PFSK-1 (cell line): Measurements from ENCODE around the gene POC5.

Experiments
- POLR2AphosphoS5 ChIP-seq: IDR thresholded peaks from 2 replicates; pipeline ENCODE4 v1.6.1; 2012; ENCODE audit warnings: low read depth, mild to moderate bottlenecking, control low read depth, low read length, moderate library complexity
- TAF1 ChIP-seq: IDR thresholded peaks from 2 replicates; pipeline ENCODE4 v1.6.1; 2012; ENCODE audit warnings: low read length, control low read depth, borderline replicate concordance; ENCODE audit not compliant: insufficient read depth
- TF ChIP-seq, protein P1 (sequence below), 2 experiments: IDR thresholded peaks; 2 replicates each; pipeline versions ENCODE4 v1.6.1 to v1.8.0; 2011 to 2012; ENCODE audit warnings: low read depth in 2 of 2, low read length in 2 of 2, control low read depth in 1 of 2, inconsistent platforms in 1 of 2, mild to moderate bottlenecking in 1 of 2, moderate library complexity in 1 of 2; ENCODE audit not compliant: insufficient read depth in 1 of 2

DNA sequence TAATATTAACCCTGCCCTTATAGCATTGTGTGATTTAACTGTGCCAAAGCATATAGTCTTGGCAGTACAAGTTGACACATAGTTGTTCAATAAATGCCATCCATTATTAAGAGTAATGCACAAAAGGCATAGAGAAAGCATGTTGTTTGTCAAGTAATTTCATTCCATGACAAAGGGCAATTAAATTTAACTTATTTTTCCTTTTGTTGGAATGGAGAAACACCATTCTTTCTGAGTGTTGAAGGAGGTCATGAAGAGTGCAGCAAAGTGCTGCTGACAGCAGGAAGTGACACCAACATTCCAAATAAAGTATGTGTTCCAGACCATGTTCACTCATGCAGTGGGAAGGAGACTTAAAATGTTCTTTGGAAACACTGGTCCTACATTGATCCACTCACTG is 76.8 kb downstream of the POC5 start:
- TF ChIP-seq POLR2AphosphoS5 (no peak), TAF1 (no peak)
- TF ChIP-seq, protein P1, sequence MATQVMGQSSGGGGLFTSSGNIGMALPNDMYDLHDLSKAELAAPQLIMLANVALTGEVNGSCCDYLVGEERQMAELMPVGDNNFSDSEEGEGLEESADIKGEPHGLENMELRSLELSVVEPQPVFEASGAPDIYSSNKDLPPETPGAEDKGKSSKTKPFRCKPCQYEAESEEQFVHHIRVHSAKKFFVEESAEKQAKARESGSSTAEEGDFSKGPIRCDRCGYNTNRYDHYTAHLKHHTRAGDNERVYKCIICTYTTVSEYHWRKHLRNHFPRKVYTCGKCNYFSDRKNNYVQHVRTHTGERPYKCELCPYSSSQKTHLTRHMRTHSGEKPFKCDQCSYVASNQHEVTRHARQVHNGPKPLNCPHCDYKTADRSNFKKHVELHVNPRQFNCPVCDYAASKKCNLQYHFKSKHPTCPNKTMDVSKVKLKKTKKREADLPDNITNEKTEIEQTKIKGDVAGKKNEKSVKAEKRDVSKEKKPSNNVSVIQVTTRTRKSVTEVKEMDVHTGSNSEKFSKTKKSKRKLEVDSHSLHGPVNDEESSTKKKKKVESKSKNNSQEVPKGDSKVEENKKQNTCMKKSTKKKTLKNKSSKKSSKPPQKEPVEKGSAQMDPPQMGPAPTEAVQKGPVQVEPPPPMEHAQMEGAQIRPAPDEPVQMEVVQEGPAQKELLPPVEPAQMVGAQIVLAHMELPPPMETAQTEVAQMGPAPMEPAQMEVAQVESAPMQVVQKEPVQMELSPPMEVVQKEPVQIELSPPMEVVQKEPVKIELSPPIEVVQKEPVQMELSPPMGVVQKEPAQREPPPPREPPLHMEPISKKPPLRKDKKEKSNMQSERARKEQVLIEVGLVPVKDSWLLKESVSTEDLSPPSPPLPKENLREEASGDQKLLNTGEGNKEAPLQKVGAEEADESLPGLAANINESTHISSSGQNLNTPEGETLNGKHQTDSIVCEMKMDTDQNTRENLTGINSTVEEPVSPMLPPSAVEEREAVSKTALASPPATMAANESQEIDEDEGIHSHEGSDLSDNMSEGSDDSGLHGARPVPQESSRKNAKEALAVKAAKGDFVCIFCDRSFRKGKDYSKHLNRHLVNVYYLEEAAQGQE (IDR thresholded peaks at IDR 0.05; ENCODE audit: insufficient read depth in 1 of 2, low read depth in 2 of 2, low read length in 2 of 2) = no peak
